NCI-H2196 (cell line): Measurements from ENCODE around the gene KHDRBS2.

ENCODE experiments used
- DNase-seq: peaks from one replicate; lab custom pipeline; 2025; ENCODE audit not compliant: unreplicated experiment; lab: John Stamatoyannopoulos, UW

The KHDRBS2 gene

DNA sequence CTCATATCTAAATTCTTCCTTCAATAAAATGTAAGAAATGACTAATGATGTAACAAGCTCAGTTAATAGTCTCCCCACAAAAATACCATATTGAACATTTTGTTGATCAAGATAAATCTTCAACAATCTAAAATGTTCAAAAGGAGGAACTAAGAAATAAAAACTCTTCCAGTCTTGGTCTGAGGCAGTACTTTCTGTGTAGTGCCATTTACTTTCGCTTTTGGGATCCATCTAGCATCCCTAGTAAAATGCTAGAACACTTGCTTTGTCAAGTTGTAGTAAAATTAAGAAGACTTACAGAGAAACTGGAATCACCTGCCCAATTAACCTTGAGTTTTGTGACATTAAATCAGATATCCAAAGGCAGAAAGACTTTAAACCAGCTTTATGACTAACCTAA lies 246.4 kb downstream of the KHDRBS2 start:
- DNase-seq: no peak

DNA sequence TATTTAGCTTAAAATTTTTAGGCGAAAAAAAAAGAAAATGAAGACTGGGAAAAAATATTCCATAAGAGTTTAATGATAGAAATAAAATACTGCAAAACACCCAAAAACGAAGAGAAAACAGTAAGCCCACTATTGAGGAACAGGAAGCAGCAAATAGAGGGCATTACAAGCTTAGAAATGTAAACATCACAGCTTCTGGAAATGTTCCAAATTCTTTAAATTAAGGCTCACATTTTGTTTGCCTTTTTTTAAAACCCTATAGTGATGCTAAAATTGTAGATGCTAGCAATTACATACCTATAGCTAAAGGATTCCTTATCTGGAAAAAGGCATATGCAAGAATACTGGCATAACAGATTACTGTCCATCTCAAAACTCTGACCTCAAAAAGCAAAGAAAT lies 248.6 kb downstream of the KHDRBS2 start:
- no peak for DNase-seq

DNA sequence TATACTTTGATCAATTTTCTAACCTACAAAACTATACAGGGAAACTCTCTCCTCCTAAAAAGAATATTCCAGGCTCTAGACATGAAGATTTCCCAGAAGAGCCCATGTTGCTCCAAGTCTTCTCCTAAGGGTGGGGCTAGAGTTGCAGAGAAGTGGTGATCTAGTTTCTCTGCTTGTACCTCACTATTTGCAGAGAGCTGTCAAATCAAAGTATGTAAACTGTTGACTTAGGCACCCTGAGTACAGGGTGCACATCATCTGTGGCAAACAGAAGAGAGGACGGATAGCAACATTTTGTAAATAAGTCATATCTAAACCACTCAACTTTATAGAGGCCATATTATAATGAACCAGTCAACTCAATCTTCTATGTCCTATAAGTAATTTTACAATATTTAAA lies 250.1 kb downstream of the KHDRBS2 start:
- no peak for DNase-seq

DNA sequence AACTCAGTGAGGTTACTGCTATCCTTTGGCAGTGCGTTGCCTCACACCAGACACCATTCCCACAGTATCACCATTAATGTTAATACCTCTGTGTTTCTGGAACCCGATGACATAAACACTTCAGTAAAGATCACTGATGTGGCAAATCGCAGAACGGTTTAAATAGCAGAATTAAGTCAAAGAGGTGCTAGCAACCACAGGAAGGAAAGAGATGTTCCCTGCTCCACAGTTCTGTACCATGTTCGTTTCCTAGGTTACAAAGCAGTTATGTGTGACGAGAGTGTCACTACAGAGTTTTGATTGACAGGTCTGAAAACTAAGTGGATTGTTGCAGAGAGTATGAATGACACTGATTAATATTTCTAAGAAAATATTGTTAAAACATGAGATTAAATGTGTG lies 272.3 kb downstream of the KHDRBS2 start:
- no peak for DNase-seq

DNA sequence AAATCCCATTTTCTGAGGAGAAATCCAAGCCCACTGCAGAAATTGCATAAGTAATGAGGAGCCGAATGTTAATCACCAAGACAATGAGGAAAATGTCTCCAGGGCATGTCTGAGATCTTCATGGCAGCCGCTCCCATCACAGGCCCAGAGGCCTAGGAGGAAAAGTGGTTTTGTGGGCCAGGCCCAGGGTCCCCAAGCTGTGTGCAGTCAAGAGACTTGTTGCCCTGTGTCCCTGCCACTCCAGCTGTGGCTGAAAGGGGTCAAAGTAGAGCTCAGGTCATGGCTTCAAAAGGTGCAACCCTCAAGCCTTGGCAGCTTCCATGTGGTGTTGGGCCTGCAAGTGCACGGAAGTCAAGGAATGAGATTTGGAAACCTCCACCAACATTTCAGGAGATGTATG lies 276.6 kb downstream of the KHDRBS2 start:
- DNase-seq: no peak

DNA sequence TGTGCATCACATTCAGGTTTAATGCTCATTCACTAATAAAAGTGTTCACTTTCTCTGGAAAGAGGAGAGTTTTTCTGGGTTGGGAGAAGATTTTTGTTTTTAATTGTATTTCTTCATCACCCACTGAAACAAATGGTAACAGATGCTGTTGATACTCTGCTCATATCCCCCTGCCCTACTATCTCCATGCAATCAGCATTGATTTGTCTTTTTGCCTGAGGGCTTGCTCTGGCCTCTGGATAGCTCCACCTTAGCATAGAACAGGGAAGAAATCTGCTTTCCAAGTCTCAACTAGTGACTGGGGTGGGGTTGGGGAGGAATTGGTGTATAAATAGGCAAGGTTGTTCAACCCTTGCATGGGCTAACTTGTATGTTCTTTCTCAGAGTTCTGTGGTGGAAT lies 296.4 kb downstream of the KHDRBS2 start:
- DNase-seq: no peak

DNA sequence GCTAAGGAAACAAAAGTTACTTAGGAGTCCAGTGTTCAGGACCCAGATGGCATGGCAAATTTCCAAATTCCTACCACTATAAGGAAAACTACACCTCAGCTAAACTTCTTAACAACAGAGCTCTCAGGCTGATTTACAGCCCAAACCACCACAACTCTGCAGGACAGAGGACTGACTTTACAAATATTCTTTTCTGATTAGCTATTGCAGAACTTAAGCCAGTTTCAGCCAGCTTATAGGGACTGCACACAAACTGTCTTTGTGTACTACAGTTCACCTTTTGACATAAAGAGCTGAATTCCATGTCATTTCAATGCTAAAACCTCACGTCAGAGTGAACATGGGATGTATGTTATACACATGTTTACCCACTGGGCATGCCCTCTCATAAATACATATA lies 305.4 kb downstream of the KHDRBS2 start:
- no peak for DNase-seq

DNA sequence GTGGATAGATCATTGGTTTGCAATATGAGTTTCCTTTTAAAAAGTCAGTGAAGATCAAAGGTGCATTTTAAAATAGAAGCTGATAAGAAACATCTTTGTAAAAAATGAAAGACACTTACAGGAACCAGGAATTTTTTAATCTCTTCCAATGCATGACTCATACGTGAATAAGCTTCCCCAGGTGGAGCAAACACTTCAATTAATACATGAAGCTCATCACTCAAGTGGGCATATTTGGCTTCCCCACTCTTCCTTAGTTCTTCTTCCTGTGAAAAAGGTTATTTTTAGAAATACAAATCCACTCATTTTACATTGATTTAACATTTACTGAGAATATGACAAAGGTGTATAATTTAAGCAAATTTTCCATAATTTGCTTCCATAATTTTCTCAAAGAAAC lies 308.1 kb downstream of the KHDRBS2 start:
- no peak for DNase-seq

DNA sequence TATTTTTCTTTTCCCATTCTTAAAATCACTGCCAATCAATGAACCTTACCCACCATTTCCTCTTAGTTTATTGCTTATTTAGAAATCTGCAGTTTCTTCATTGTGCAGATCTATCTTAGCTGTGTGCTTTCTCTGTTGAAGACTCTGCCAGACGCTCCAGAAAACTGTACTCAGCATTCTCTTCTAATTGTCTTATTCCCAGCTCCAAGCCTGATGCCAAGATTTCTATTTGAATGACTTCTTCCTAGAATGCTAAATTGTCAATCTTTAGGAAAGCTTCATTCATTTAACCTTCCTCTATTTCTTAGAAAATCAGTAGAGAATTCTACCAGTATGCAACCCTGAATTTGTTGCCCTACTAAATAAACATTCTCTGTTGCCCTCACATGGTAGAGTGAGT lies 308.9 kb downstream of the KHDRBS2 start:
- no peak for DNase-seq

DNA sequence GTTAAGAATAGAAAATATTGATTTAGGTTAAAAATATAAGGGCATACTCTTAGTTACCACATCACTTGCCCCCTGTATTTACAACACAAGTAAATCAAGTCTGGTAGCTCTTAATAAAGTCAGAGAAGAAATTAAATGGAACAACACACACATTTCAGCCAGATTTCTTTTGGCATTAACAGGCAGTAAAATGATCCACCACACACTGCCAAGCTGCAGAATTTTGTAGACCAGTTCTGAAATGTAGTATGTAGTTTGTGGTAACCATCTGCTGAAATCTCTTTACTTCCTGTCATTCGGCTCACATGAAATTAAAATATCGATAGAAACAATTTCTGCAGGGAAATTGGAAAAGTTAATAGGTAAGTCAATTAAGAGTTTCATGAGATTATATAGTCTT lies 326.8 kb downstream of the KHDRBS2 start:
- DNase-seq: no peak

DNA sequence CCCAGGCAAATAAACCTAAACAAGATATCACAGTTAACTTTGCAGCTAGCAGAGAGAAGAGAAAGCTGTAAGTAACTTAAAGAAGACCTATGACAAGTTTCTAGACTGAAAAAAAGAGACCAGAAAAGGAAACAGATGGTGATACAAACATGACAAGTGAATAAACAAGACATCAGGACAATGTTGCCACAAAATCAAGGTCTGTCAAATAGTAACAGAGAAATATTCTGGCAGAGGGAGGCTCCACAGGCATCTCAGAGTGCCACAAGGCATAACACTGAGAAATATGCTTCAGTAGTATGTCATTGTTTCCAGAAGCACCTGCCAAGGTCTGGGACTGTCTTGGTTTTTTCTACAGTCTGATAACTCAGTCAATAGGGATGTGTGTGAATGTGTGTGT lies 332.2 kb downstream of the KHDRBS2 start:
- DNase-seq: no peak

DNA sequence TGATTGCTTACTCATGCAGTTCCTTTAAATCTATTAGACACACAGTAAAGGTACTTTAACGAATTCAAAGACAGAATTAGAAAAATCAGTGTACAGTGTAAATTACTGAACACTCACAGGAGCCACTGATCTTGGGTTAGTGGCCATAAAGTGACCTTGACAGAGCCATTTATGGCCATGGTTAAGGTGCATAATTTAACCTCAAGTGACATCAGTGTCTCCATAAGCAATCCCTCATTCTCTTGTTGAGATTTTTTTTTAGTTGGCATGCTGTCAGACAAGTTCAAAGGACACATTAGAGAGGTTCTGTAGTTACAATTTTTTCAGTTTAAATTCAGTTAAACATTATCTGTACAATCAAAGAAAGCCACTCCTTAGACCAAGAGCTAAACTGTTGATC lies 334.4 kb downstream of the KHDRBS2 start:
- no peak for DNase-seq

DNA sequence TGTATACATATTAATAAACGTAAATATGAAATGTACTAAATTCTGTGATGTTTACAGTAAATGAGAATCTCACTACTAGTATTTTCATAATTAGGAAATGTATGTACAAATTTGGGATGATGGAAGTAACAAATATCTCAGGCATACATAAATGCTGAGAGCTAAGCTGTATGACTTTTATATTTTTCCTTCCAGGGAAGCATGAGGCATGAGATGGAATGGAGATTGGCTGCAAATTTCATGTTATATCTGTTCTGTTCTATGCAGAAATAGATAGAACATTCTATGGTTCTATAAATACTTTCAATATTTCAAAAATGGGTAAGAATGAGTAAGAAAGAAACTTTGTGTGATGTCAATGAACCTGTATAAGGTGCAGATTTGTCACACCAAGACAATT lies 335.2 kb downstream of the KHDRBS2 start:
- no peak for DNase-seq

DNA sequence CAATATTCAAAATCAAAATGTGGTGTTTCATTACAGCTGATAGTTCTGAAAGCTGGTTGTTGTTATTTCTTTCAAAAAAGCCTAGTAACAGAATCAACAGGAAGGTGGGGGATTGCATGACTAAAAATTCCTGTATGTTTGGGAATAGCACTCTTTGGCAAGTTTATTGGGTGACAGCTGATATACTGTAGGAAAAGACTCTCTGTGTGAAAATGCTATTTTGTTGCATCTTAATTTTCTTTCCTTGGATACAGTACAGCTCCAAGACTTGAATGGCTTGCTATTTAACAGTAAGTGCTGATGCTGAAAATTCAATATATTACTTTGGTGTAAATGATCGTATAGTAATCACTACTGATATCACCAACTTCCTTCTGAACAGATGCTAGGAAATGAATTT lies 336.1 kb downstream of the KHDRBS2 start:
- DNase-seq: no peak

DNA sequence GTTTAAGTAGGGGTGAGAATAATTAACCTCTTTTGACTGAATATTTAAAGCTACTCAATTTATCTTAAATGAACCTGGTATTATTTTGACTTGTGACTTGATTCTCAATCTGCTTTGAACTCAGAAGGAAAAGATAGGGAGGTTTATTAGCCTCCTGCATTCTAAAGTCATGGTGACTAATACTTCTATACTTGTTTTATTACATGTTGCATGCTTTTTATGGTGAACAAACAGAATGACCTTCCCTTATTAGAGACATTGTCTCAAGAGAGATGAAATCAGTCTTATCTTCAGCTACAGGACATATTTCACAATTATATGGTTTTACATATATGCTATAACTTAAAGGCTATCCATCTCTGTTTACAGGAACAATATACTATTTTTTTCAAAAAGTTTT lies 336.9 kb downstream of the KHDRBS2 start:
- no peak for DNase-seq

DNA sequence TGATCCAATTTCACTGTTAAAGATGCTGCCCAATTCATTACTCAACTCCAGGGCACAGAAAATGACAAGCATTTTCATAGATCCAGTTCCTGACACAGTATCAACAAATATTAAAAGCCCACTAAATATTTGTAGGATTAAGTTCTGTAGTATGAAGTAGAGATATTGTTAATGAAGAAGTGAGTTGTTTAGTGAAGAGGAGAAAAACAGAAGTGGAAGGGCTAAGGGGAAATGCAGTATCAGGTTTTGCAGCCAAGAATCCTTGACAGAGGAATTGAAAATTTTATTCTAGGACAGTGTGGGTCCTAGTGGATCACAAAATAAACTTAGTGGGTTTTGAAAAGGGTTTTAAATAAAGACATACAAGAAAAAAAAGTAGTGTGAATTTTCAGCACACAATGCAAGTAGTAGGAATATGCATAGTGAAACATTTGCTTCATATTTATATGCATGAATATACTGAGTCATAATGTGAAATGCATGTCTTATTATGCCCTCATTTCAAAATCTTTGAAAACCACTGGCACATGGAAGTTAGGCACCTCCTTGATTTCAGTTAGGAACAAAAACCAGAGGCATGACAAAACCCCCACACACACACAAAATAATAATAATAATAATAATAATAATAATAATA lies 338.6 kb downstream of the KHDRBS2 start:
- DNase-seq: no peak

DNA sequence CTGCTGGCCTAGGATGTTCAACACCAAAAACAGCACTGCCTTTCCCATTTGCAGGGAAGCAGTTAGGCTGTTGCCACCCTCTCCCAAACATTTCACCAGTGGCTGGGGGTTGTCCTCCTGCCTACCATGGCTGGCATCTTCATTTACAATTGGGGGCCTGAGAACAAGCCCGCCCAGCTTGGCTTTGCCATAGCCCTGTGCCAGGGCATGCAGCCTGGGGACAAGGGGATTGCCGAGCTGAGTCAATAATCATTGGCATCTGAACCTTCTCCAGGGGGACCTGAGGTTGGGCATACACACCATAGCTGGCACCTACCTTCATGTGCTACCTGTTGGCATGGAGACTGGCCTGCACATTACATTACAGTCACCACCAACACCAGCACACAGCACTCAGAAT lies 345.1 kb downstream of the KHDRBS2 start:
- no peak for DNase-seq

DNA sequence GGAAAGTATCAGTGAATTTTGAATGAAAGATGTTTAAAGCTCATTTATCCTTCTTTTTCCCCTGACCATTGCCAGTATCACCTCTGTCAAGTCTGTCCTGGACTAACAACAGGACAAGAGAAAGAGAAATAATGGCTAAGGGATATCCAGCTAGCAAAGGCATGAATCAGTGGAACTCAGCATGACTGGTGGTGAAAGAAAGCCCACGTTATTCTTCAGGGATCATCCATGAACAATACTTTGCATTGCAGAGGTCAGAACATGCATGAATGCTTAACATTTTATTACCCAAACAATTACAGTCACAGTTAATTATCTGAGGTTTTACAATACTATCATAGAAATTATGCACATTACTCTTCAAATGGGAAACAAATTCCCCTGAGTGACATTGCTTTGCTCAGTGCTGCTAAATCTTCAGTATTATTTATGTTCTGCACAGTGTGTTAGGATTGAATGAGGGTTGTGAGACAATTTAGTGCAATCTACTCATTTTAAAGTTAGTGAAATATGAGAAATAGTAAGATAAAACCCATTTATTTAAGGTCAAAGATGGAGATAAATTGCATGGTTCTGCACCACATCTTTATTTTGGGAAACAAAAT lies 350.7 kb downstream of the KHDRBS2 start:
- no peak for DNase-seq

DNA sequence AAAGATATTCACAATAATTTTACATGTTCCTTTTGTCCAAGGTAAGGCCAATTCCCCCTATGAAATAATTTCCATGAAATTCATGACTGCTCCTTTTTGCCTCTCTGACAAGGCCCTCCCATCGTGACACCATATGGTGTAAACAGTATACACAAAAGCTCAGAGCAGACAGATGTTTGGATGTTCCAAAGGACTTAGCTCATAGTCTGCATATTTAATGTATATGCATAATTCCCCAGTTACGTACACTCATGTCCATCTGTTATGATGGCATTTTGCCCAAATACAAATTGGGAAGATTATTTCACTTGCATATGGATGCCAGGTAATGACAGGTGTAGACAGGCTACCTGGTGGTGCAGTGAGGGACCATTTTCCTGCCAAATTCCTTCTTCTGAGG lies 376.5 kb downstream of the KHDRBS2 start:
- DNase-seq: no peak

DNA sequence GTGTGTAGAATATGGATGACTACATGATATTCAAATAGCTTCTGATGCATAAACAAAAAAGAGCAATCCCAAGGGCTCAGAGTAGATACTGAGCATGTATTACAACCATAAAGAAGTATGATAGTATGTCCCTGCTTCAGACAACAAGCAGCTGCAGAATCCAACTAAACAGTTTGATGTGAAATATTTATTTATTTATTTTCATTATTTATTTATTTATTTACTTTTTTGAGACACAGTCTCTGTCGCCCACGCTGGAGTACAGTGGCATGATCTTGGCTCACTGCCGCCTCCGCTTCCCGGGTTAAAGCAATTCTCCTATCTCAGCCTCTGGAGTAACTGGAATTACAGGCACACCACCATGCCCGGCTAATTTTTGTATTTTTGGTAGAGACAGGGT lies 384.3 kb downstream of the KHDRBS2 start:
- no peak for DNase-seq

DNA sequence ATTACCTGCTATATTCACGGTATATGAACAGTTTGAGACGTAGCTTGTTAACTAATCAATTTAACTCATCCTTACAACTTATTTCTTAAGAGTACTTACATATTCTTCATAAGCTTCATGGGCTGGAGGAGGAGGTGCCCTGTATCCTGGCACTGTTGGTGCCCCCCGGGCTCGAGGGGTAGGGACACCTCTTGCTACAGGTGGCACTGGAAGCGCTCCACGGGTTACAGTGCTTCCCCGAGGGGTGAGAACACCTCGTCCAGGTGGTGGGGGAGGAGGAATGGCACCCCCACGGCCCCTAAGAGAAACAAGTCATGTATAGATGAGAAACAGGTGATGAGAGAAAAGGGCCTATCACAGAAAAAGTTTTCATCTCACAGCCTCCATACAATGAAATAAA lies 391.5 kb downstream of the KHDRBS2 start:
- DNase-seq: no peak

DNA sequence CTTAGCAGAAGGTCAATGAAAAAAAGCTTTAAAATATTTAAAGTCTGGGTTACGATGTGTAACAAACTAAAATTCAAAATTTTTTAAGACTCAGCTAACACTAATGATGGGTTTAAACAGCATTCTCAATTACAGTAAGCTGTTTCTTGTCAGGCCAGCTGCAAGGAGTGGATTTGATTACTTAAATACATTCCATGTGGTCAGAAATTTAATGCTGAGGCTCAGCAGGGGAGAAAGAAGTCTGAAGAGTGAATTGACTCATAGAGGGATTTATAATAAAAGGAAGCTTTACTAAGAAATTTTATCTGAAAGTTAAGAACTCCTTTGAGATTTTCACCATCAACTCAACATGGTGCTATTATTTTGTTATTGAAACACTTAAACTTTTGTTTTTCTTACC lies 398.6 kb downstream of the KHDRBS2 start:
- no peak for DNase-seq

DNA sequence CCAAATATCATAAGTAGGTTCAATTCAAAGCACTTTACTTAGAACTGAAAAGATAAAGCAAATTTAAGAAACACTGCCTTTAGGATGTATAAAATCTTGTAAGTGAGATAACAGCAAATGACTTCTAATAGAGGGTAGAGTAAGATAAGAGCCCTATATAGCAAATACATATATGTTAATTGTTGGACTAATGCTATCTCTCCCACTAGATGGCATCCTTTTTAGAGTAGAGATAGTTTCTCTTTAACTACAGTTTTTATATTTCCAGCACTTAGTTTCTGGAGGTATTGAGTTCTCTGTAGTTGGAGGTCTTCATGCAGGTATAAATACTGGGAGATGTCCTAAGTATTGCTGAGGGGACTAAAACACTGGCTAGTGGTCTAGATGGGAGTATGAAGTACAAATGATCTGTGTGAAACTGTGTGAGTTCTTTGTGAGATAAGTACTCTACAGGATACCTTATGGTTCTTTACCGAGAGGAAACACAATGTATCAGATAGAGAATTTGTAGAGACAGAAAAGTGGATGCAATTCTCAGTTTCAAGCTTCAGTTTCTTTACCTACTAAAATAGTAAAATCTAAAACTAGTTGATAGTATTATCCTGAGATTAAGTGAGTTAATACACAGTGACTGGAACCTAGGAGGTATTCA lies 399.3 kb downstream of the KHDRBS2 start:
- DNase-seq: no peak
